GM10847 (cell line): Measurements from ENCODE around the gene MSH5.

Source experiments
- POLR2A ChIP-seq: IDR thresholded peaks from 2 replicates; pipeline ENCODE4 v1.6.1; 2011; ENCODE audit not compliant: insufficient read length; ENCODE audit errors: extremely low read depth

MSH5 gene

DNA sequence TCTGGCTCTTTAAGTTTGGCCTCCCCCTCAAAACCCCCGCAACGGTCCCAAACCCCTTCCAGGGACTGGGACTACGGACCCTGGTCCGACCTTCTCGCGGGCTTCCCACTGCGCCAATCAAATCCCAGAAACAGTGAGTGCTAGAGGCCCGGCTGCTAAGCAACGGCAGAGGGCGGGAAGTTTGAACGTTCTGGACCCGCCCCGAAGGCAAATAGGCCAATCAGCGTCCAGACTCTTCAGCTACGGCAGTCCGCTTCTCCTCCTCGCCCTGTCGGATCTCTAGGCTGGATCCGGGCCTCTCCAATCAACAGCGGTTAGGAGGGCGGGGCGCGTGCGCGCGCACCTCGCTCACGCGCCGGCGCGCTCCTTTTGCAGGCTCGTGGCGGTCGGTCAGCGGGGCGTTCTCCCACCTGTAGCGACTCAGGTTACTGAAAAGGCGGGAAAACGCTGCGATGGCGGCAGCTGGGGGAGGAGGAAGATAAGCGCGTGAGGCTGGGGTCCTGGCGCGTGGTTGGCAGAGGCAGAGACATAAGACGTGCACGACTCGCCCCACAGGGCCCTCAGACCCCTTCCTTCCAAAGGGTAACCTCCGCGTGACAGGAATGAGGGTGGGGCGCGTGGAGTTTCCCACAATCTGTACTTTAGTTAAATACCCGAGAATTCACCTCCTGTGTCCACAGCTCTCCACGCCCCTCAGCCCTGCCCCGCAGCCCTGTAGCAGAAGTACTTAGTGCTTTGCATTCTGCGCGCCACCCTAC, at the start of gene MSH5:
MSH5 (plus strand) TSS at position 367 of the 758 bp plus-strand sequence. CDS start 462 bp downstream, outside the sequence.
- peak; percentile 19 for TF ChIP-seq POLR2A

DNA sequence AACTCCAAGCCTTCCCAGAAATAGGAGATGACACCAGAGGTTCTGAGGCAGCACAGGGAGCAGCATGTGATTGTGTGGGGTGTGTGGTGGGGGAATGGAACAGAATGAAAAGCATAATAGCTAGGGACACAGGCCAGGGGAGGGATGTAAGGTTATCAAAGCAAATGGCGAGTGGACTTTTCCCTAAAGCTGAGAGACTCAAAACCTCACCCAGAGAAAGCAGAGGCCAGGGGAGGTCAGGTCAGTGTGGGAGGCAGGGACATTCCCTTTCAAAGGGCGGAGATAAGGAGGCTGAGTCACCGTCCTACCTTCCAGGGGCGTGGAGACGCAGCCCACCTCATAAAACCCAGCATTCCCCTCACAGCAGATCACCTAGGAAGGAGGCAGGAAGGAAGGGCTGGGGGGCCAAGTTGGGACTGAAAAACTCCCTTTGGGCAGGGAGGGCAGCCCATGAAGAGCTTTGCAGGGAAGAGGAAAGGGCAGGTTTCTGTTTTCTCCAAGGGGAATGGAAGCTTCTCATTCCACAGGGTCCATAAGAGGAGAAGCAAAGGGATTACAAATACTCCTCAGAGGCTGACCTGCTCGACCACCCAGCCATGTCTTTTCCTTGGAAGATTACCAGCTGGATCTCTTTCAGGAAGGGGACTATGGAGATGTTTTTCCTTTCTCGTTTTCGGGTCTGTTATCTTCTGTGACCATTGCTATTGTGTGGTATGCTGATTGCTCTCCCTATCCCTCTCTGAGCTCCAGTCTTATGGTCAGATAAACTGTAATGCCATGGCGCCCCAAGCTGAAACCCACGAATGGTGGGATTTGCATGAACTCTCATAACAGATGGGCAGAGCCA, 49.4 kb upstream of the MSH5 start:
- TF ChIP-seq POLR2A: no peak

DNA sequence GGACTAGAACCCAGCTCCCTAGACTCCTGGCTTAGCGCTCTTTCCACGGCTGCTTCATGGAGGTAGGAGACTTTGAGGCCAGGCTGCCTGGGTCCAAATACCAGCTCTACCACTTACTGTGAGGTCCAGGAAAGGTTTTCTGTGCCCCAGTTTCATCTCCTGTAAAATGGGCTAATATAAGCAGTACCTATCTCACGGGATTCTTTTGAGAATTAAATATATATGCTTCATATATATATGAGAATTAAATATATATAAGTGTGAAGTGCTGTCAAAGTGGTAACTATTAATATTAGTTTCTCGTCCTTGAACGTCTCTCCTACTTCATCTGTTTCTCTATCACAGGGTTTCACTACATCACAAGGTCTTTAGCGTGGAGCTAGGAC, 48.7 kb upstream of the MSH5 start:
- TF ChIP-seq POLR2A: no peak

DNA sequence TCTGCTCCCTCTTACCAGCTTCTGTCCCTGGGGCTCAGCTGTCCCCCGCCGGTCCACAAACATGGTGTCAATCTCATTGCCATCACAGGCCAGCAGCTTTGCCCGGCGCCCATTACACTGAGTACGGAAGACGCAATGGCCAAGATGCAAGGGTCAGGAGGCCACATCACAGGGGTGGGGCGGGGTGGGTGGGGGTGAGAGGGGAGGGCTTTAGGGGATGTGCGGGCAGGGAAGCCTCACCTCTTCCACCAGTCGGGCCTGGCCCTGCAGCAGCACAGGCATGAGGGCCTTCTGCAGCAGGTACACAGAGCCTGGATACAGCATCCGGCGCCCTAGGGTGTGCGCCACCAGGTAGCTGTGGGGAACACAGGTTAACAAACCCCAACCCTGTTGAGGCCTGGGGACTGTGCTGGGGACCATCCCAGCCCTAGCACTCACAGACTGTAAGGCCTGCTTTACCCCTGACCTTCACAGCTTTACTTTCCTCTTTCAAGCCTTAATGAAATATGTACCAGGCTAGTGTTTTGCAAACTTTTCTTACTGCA, 48.2 kb upstream of the MSH5 start:
- no peak for TF ChIP-seq POLR2A

DNA sequence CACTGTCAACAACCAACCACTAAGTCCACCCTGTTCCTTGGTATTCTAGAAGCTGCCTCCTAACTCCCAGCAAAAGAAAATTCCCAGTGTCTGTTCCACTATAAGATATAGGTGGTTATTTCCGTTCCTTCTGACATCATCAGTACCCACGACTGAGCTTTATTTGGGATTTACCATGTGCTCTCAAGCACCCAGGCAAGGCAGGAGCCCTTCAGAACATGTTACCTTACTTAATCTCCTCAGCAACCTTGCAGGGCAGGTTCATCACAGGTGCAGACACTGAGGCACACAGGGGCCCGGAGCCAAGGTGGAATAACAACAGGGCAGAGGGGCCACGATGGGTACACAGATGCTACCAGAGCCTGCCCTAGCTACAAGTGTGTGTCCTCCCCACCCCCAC, 47.5 kb upstream of the MSH5 start:
- no peak for TF ChIP-seq POLR2A

DNA sequence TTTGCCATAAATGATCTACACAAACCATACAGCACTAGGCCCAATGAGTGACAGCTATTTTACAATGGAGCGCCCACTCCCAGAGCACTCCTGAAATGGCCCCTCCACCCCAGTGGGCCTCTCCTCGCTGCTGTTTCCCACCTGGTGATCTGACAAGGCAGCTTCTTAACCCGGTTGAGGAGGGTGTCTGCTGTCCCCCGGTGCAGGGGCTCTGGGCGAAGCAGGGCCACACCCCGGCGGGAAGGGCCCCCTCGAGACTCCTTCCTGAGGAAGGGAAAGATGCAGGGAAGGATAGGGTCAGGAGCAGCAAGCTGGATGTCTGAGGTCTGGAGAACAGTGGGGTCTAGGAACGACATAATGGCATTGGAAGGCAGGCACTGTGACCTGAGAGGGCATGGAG, 46.9 kb upstream of the MSH5 start:
- no peak for TF ChIP-seq POLR2A

DNA sequence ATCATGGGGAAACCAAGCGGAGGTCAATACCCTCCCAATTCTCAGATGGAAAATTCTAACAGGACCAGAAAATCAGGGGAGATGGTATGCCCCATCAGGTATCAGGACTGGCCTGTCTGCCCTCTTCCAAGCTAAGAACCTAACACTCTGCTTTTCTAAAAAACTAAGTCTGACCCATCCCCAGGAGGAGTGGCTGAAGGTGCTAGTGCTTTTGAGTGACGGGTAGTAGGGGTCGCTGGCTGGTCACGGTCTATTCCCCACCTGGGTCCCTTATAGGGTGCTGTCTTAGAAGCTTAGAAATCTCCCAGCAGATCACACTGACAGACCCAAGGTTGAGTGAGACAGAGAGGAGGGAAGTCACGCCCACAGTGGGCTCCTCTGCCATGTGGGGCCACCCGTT, 46.3 kb upstream of the MSH5 start:
- no peak for TF ChIP-seq POLR2A

DNA sequence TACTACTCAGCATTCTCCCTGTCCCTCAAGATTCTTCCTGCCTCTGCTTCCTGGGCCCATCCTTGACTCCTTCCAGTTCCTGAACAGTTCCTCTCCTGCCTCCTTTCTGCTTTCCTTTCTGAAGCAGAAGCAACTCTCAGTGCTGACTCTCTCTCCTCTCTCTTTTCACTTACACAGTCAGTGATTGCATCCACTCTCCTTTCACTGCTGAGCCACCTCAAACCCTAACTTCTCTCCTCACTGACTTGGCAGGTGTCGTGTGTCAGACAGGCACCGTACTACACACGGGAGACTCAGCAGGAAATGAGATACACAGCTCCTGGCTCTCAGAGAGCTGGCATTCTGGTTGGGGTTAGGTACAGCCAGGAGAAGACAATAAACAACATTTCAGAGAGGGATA, 42.2 kb upstream of the MSH5 start:
- TF ChIP-seq POLR2A: no peak

DNA sequence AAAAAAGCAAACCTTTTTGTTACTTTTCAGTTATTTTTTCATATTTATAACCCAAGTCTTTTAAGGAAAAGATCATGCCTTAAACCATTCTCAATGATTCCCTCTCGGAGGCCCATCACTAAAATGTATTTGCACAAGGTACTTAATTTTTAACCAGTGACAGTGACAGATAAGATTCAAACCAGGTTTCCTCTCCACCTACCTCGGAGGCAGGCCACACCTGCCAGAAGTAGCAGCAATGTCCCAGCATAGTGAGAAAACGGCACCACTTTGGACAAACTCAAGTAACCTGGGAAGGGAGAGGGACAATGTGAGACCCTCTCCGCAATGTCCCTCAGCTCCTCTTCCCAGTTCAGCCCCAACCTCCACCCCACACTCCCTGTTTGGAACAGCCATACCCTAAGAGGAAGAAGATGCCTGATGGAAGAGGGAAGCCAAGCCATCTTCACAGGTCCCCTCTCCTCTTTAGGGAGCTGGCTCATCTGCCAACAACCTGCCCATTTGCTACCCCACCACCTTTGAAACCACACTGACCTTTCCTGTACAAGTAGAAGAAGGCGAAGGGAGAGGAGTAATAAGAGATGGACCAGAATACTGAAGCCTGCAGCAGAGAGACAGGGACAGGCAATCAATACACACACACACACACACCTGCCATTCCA, 38.9 kb upstream of the MSH5 start:
- no peak for TF ChIP-seq POLR2A

DNA sequence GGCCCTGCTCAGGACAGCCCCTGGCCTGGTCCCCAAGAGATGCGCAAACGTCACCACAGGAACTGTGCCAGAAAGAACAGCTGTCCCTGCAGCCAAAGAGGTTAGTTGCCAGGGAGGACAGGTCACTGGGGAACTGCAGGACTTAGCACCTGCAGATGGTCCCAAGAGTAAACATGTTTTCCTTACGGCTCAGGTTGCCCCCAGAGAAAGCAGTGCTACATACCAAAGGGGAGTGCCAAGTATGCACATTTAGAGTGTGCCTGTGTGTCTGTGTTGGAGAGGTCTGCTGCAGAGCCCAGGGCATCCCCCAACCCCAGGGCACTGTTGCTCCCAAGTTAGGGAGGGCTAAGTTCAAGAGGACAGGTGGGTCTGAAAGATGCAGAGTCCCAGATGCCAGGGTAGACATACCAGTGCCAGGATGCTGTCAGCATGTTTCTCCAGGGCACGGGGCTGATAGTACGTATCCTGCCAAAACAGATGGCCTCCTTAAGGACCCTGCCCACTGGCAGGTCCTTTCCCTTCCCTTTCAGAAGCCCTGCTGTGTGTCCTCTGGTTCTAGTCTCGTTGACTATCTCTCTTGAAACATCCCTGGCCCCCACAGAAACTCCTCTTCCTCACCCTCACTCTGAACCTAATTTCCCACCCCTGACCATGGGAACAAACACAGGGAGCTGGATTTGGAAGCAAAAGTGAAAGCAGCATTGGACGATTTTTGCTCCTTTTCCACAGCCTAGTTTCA, 38.0 kb upstream of the MSH5 start:
- no peak for TF ChIP-seq POLR2A

DNA sequence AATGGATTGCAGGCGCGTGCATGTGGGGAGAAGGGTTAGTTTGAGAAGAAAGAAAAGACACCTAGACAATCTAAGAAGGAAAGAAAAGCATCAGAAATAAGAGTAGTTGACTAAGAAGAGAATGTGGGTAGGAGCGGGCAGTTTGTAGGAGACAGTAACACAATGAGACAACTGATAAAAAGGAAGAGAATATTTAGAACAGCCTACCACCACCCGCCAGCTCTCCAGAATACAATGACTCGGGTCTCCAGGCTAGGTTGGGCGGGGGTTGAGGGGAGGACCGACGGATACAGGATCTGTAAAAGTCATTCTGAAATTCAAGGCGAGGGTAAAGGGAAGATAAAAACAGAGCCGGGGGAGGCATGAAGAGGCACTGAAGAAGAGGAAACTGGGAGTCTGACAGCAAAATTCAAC, 37.4 kb upstream of the MSH5 start:
- no peak for TF ChIP-seq POLR2A

DNA sequence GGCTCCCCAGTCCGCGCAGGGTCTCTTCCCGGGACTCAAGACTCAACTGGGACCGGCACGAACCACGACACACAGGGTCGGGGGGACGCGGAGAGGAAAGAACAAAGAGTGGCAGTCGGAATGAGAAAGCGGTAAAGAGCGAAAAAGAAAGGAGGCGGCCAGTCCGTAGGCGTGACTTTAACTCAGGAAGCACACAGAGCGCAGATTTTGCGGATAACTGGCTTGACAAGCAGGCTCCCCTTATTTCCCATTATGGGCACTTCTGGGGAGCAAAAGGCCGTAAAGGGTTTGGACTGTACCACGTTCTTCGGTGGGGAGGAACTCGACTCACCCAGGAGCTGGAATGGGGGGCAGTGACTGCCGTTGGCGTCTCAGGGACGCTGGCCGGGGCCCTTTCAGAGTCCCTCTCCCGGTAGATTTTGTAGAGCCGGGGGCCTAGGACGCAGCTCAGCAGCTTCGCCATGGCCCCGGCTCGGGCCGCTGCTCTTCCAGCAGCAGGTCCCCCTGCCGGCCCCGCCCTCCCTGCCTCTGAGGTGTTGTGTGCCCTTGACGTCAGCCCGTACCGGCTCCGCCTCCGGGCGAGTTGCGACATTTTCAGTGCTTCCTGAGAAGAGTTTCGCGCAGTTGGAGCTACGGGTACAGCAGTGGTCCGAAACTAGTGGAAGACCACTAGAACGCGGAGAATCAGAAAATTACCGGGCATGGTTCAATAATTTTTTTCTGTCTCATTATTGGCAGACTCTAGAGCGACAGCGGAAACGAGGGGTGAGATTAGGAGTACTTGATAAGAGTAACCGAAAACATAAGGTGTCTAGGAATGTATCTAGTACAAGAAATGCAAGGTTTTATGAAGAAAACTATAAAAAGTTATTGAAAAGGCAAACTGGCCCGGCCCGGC, 36.7 kb upstream of the MSH5 start, which contains the start of gene ABHD16A:
ABHD16A (minus strand) TSS at position 506 of the 898 bp plus-strand sequence; CDS start at position 463, 43 bp downstream.
- TF ChIP-seq POLR2A: peak; percentile 89

DNA sequence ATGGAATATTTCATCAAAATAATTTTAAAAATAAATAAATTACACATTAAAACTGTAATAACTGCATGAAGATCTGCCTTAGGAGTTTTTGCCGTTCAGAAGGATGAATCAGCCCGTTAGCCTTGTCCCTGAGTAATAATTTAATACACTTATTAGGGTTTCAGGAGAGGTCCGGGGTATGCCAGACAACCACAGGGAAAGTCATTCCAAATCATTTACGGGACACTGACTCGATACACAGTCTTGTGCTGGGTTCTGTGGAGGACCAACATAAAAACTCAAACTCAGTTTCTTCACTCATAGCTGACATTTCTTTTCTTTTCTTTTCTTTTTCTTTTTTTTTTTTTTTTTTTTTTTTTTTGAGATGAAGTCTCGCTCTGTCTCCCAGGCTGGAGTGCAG, 33.9 kb upstream of the MSH5 start:
- no peak for TF ChIP-seq POLR2A

DNA sequence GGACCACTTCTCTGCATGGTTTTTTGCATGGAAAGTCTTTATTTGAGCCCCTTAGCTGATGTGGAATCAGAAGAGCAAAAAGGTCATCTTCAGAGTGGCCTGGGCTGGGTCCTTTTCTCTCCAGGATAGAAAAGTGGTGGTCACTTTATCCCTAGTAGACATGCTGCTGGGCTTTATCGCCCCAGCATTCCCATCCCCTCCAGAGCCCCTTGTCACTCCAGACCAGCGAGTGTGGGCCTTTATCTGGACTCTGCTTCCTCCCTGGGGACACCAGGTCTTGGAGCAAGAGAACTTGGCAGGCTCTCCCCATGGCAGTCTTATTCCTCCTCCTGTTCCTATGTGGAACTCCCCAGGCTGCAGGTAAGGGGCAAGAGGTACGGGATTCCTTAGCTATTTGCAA, 33.2 kb upstream of the MSH5 start, which contains the start of gene LY6G6F:
LY6G6F (plus strand) TSS at position 268 of the 400 bp plus-strand sequence; CDS start at position 309, 41 bp downstream.
- TF ChIP-seq POLR2A: no peak

DNA sequence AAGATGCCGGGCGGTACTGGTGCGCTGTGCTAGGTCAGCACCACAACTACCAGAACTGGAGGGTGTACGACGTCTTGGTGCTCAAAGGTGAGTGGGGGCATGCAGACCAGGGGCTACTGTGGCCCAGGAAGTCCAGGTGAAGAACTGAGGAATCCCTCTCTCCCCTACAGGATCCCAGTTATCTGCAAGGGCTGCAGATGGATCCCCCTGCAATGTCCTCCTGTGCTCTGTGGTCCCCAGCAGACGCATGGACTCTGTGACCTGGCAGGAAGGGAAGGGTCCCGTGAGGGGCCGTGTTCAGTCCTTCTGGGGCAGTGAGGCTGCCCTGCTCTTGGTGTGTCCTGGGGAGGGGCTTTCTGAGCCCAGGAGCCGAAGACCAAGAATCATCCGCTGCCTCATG, 32.1 kb upstream of the MSH5 start:
- no peak for TF ChIP-seq POLR2A
